ENCODE results near the gene OR6C74.

Gene OR6C74

DNA sequence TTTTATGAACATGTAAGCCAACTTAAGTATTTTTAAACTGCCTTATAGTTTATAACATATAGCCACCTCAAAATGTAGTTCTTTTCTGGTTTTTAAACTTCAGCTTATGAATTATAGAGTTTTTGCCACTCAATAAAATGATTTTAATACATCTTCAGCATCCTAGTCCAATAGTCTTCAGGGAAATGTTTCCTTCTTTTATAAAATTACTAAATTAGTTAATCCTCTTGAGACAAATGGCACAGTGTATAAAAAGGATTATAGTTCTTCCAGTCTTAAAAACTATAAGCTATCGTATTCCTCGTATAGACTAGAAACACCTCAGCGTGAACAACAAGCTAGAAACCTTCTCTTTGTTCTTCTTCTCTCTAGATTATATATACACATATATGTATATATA is at the start of gene OR6C74:
Gene OR6C74, plus strand, starts transcription at position 301 of the 400 bp plus-strand sequence. CDS start 2,679 bp downstream, outside the sequence.
- no peak for DNase-seq

DNA sequence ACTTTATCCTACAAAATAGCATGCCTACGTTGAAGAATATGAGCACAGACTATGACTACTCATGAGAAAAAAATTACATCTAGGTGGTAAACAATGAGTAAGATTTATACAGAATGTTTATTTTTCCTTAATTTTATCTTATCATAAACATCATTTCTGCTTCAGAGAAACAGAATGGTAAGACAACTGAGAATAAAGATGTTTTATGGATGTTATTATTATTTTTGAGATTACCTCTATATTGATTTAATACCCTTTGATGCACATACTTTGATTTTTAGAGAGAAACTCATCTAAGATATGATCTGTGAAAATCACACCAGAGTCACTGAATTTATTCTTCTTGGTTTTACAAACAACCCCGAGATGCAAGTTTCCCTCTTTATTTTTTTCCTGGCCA is 23.7 kb upstream of the OR6C74 start, which contains the start of gene OR10A7:
Gene OR10A7, plus strand, starts transcription at position 301 of the 400 bp plus-strand sequence. Its CDS starts 0 bp downstream, at position 301.
- no peak for DNase-seq

DNA sequence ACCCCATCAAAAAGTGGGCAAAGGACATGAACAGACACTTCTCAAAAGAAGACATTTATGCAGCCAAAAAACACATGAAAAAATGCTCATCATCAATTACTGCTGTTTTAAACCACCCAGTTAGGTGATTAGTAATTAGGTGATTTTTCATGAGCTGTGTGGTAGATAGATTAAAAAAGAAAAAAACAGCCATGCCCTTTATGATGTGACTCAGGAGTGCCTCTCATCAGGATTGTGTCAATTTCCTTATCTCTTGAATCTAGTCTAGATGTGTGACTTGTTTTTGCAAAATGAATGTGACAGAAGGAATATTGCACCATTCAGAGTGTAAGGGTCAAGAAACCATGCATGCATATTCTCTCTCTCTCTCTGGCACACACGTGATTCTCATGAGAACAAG is 17.9 kb upstream of the OR6C74 start:
- no peak for DNase-seq

DNA sequence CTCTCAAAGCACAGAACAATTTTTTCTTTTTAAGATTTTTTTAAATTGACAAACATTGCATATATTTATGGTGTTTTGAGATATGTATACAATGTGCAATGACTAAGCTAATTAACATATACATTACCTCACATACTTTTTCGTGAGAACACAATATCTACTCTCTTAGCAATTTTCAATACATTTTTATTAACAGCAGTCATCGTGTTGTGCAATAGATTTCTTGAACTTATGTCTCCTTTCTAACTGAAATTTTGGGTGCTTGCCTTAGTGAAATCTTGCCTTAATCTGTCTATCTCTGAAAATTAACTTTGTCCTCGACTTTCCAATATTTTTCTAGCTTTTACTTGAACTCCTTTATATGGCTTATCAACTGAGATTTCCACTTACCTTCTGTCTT is 16.8 kb upstream of the OR6C74 start:
- DNase-seq: no peak

DNA sequence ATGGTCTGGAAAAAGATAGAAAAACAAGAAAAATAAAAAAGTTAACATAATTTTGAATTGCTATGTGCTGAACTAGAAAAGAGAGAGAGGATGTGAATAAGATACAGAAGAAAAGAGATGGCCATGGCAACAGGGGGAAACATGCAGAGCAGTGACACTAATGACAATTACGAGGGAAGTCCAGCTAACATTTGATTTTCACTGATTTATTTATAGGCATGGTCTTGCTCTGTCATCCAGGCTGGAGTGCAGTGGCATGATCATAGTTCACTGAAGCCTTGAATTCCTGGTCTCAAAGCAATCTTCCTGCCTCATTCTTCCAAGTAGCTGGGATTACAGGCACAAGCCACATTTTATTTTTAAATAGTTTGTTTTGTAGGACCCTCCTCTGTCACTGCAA is 1.8 kb downstream of the OR6C74 start:
- DNase-seq: no peak

DNA sequence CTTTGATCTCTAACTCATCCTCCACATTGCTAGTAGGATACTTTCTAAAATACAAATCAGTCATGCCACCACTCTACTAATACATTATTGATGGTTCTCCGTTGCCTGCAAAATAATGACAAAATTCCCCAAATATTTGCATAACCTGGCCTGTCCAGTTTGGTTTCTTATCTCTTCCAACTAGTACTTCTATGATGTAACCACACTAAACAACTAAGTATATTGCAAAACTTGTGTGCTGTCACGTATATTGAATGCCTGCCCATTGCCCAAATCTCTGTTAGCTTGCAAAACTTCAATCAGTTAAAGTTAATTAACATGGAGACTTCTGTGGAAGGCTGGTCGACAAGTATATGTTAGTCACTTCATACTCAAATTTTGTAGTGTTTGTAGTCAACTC is 6.5 kb downstream of the OR6C74 start:
- DNase-seq: no peak

DNA sequence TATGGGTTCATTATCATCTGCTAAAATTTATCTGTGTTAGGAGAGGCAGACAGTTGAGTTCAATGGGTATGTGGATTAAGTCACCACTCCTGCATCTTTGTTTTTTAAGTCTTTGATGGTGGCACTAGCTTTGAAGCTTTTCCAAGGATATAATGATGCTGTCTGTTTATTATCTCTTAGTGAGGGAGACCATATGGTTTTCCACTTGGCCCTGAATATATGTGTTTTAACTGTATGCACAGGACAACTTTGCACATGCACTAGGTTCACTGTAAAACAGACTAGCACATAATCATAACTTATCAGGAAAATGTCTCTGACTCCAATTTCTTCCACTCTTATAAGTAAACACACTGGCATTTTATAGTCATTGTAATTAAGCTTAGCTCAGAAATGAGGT is 8.9 kb downstream of the OR6C74 start:
- no peak for DNase-seq

DNA sequence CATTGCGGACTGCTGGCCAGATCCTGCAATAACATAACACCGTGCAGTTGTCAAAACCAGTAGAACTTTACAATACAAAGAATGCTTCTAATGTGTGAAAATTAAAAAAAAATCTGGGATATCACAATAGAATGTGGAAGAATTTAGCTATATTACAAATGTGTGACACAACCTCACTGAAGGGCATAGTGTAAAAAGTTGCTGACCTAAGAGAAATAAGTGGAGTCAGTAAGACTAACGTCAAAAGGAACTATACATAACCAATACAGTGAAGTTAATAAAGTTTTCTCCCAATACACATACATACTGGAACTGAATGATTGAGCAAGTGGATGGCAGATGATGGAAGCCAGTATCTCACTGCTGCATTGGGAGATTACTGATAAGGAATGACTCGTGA is 12.4 kb downstream of the OR6C74 start:
- no peak for DNase-seq

DNA sequence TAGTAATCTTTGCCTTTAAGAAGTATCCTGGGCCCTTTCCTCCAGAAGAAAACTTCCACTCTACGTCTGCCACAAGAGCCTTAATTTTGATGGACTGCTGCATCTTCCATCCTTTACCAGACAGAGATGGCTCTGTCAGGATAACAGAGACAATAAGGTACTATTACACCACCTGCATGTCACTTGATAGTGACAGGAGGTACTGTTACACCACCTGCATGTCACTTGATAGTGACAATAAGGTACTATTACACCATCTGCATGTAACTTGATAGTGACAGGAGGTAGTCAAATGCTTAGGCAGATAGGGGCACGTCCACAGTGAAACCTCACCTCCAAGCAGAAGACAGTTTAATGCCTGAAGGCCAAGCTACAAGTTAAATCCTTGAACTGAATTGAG is 13.9 kb downstream of the OR6C74 start:
- DNase-seq: no peak

DNA sequence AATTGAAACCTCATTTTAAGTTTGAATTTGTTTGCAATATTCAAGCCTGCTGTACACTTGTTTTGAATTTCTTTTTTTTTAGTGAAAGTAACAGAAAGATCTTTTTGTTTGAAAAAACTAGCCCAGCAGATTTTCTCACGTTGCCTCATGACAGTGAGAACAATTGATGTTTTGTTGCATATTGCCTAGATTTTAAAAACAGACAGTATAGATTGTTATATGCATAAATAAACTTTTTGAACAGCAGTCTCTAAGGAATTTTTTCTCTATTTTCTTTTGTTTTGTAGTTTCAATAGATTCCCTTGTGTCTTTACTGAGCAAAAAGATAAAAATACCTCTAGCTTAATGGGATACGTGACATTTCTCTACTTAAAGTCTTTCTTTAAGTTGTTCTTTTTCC is 36.6 kb downstream of the OR6C74 start:
- no peak for DNase-seq

DNA sequence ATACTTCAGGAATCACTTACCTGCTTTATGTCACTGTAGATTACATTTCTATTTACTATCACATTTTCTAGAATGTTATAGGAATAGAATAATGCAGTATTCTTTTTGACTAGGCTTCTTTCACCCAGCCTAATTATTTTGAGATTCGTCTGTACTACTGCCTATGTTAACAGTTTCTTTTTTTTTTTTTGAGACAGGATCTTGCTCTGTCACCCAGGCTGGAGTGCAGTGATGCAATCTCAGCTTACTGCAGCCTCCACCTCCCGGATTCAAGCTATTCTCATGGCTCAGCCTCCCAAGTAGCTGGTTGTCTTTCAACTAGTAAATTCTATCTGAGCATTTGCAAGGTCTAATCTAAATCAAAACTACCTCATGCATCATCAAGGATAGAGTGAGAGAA is 45.6 kb downstream of the OR6C74 start:
- DNase-seq: no peak
